ENCODE data around the gene ZNF569.

The ZNF569 gene

GRCh38 chr19:37362733-37363132 is 104.5 kb downstream of the ZNF569 start:
- peaks cover 15% of the 10 kb centered on the region for H3K36me3 ChIP-seq (replicated peaks)
- no peak overlapping the region for H3K4me3 ChIP-seq
- H3K4me1 ChIP-seq: no peaks in the 10 kb centered on the region
- peaks cover 3% of the 10 kb centered on the region; the same call in 1 of the 2 replicates for H3K9me3 ChIP-seq
- no peaks in the 10 kb centered on the region for H3K27me3 ChIP-seq (ENCODE audit: low read depth)
- in situ Hi-C loops (cut with MboI; ENCODE audit: low sequenced_read_pairs): no loop called here
- DNase-seq (ENCODE audit: low spot score in 2 of 2): peak in 1 of 2 experiments; percentile 32

- Histone ChIP-seq H3K36me3 (replicated peaks) (peaks cover 18% of the 10 kb centered on the region), H3K4me3 (no peak overlapping the region), H3K4me1 (no peaks in the 10 kb centered on the region), H3K27me3 (ENCODE audit: low read depth) (no peaks in the 10 kb centered on the region), H3K9me3 (peaks cover 3% of the 10 kb centered on the region; the same call in 1 of the 2 replicates)
- DNase-seq (ENCODE audit: low spot score in 2 of 2): no peak
- in situ Hi-C loops (cut with MboI; ENCODE audit: low sequenced_read_pairs): no loop called here
Observed at GRCh38 chr19:37361994-37362393, 105.2 kb downstream of the ZNF569 start.

Measured in HAP-1 (cell line).